GM19193 (cell line): ENCODE data around the gene PTPRH.

Experiments
- POLR2A ChIP-seq: IDR thresholded peaks from 4 replicates; pipeline ENCODE4 v1.6.1; 2011; ENCODE audit not compliant: insufficient read depth, insufficient read length; ENCODE audit errors: extremely low read depth

Gene PTPRH

DNA sequence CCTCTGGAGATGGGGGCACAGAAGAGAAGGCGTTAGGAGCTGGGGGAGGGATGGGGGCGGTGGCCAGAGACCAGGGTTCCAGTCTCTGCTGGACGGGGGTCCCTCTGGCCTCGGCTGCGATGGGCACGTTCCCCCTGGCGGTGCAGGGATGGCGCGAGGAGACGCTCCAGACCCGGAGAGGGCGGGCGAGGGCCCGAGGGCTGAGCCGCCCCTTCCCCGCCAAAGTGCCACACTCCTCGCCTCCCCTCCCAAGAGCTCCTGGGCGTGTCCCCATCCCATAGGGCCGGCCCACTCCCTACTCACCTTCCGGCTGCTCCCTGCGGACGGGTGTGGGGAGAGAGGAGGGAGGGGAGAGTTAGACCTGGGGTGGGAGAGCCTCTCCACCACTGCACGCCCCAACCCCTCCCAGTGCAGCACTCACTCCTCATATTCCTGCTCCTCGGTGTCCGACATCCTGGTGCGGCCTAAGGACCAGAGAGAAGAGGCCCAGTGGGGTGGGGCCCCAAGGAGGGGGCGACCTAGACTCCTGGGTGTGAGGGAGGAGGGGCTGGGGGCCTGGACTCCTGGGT is 62.5 kb downstream of the PTPRH start:
- TF ChIP-seq POLR2A: no peak

DNA sequence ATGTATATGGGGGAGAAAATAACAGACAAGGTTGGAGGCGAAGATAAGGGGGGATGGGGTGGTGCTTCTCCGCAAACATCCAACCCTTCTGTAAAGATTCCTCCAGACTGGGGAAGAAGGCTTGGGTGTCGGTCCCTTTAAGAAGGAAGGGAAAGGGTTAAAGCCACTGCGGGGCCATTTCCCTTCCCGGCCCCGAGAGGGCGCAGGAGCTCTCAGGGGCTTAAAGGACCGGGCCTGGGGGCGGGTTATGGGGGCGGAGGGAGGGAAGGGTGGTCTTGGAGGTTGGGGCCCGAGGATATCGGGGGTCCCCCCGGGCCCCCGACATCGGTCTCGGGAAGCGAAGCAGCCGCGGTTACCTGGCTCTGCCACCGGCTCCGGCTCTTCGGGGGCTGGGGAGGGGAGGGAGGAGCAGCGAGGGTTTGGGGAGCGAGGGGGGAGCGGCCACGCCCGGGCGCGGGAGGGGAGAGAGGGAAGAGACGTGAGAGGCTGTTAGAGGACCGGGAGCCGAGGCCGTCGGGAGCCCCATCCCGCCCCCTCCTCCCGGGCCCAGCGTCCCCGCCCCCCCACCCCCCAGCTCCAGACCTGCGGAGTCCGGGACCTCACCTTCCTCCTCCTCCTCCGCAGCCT is 63.1 kb downstream of the PTPRH start:
- TF ChIP-seq POLR2A: no peak

DNA sequence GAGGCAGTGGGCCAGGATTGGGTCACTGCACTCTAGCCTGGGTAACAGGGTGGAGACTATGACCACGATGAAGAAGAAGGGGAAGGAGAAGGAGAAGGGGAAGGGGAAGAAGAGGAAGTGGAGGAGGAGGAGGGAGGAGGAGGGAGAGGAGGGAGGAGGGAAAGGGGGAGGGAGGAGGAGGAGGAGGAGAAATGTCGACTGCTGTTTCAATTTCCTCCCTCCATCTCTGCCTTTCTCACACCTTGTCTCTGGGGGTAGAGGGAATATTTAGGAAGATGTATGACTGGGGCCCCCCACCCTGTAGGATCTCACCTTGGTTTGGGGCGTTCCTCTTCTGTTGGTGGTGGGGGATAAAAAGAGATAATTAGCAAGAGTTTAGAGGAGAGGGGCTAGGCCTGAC is 64.1 kb downstream of the PTPRH start:
- no peak for TF ChIP-seq POLR2A

DNA sequence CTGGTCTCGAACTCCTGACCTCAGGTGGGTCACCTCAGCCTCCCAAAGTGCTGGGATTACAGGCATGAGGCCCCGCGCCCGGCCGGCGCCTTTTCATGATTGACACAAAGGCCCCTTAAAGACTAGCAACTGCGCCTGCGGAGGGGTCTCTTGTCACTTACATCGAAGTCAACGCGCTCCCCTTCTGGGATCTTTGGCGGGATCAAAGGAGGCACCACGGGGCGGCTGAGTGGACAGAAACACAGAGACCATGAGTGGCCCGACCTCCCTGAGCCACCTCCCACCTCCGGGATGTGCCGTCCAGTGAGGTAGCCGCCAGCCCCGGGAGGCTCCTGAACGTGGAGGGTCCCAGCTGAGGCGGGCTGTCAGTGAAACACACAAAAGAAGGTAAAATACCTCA is 67.6 kb downstream of the PTPRH start:
- no peak for TF ChIP-seq POLR2A

DNA sequence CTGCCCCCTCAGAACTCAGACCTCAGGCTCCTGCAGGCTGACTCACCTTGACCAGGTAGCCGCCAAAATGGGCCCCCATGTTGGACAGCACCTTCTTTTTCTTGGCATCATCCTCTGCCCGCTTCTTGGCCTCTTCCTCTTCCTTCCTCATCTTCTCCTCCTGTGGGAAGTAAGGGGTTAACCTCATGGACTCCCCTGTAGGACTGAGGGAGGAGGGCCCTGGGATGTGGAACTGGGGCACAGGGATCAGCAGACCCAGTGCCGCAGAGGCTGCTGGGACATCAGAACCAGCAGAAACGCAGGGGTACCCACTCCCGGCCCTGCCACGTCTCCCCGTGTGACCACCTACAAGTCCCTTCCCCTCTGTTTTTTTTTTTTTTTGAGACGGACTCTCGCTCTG is 71.4 kb downstream of the PTPRH start:
- TF ChIP-seq POLR2A: no peak

DNA sequence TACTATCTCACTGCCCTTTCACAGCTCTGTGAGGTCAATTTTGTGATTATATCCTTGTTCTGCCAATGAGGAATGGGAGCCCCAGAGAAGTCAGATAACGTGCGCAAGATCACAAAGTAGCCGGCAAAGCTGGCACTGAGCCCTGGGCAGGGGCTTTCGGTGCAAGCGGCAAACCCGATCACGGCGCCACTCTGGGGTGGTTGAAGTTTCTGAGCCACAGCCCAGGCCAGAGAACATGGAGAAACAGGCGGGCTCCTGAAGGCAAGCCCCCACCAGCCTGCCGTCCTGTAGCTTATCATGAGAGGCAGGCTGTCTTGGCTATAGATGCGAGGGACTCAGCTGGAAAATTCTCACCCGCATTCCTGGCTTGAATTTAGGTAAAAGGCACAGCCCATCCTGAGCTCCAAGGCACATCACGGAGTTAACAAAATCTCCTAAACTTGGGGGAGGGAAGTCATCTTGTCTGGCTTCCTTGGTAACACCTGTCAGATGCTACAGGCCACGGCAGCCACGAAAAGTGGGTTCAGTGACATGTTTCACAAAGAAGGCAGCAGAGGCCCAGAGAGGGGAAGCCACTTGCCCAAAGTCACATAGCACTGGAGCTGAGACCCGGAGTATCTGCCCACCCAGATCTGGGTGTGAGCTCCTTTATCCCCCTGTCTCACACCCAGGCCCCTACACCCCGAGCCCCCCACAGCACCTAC is 72.8 kb downstream of the PTPRH start:
- TF ChIP-seq POLR2A: no peak

DNA sequence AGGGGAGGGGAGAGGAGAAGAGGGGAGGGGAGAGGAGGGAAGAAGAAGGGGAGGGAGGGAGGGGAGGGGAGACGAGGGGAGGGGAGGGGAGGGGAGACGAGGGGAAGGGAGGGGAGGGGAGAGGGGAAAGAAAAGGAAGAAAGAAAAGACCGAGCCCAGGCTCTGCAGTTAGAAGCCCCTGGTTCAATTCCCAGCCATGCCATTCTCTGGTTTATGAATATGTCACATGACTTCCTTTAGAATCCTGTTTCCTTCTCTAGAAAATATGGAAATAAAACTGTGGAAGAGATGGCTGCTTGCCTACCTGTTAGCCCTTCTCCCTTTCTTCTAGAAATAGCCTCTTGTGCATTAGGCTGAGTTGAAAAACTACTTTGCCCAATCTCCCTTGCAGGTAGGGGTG is 74.6 kb downstream of the PTPRH start:
- no peak for TF ChIP-seq POLR2A

DNA sequence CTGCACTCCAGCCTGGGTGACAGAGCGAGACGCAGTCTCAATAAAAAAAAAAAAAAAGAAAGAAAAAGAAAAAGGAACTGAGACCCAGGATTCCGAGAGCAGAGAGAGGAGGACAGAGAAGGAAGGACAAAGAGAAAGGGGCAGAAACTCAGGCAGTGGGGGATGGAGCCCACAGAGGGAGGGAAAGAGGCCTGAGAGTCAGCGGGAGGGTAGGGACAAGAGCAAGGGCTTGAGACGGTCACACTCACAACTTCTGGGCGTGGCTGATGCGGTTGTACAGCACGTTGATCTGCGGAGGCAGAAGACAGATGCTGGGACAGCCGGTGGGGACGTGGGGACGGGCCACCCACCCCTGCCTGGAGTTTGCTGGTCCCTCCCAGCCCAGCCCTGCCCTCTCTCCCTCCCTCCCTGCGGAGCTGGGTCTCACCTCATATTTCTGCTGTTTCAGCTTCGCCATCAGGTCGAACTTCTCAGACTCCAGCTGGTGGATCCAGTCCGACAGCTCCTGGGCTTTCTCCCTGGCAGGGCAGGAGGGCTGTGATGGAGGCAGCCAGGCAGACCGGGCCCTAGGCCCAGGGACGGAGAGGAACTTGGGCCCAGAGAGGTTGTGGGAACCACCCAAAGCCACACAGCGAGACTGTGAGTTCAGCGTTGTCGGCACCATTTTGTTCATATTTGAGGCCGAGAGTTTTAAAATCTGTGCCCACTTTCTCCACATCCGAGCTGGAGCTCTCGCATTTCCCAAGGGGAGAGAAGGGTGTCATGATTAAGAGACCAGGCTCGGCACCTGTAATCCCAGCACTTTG is 75.5 kb downstream of the PTPRH start:
- no peak for TF ChIP-seq POLR2A

DNA sequence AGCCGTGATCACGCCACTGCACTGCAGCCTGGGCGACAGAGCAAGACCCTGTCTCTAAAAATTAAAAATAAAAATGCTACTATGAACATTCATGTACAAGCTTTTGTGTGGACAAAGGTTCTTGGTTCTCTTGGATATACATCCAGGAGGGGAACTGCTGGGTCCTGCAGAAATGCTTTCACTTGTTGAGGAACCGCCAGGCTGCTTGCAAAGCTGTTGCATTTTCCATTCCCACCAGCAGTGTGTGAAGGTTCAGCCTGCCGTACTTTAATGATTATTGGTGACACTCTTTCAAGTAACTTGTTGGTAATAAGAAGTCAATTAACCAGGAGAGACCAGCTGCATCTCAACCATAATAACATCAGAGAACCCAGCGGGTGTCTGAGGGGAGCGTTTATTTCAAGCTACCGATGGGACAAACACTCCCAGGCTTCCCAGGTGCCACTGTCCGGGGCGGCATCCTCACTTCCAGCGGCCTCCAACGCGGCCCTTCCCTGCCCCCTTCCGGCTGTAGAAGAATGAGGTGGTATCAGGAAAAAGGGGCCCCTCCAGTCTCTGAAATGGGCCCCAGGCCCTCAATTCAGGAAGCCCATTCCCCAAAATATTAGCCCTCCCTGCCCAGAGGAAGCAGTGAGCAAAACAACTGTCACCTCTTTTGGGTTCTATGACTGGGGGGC is 76.7 kb downstream of the PTPRH start:
- TF ChIP-seq POLR2A: no peak

DNA sequence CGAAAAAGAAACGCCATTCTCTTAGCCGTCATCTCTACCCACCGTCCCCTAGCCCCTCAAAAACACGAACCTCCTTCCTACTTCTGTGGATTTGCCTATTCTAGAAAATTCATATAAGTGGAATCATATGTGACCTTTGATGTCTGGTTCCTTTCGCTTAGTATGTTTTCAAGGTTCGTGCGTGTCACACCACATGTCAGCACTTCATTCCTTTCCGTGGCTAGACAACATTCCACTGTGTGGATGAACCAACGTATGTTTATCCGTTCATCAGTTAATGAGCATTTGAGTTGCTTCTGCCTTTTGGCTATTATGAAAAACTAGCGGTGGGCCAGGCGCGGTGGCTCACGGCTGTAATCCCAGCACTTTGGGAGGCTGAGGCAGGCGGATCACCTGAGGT is 77.9 kb downstream of the PTPRH start:
- no peak for TF ChIP-seq POLR2A
